Measurements from ENCODE around the gene EPHA8.

The EPHA8 gene

DNA sequence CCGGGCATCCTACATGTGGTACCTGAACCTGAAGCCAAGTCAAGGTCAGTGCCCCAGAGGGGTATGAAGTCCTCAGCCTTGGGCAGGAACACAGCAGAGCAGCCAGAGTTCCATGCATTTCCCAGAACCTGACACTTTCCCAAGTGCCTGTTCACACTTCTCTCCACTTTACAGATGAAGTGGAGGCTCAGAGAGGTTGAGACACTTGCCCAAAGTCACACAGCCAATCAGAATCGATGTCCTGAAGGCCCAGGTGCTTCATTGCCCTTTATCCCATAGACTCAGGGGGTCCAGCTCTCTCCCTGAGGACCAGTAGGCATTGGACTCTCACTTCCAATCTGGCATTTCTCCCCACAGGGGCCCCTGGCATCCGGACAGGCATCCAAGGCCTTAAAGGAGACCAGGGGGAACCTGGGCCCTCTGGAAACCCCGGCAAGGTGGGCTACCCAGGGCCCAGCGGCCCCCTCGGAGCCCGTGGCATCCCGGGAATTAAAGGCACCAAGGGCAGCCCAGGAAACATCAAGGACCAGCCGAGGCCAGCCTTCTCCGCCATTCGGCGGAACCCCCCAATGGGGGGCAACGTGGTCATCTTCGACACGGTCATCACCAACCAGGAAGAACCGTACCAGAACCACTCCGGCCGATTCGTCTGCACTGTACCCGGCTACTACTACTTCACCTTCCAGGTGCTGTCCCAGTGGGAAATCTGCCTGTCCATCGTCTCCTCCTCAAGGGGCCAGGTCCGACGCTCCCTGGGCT is 75.4 kb downstream of the EPHA8 start:
- in situ Hi-C loops (cut with HindIII; ENCODE audit: low sequenced_read_pairs): no loop called here

GRCh38 chr1:22639286-22639685 is 76.0 kb downstream of the EPHA8 start:
- in situ Hi-C loops (cut with HindIII; ENCODE audit: low sequenced_read_pairs): no loop called here

DNA sequence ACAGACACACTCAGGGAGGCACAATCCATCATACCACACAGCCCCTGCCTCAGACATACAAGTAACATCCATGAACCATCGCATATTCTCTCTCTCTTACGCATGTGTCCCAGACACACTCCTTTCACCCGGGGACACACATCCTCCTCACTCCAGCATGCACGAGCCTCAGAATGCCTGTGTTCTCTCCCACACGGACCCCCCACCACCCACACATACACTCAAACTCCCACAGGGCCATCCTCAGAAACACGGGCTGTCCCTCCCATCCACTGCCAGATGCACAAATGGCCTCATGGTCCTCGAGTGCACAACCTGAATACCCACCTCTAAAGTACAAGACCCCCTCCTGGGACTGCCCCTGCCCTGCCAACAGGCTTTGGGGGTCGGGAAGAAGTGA is 78.0 kb downstream of the EPHA8 start:
- in situ Hi-C loops (cut with HindIII; ENCODE audit: low sequenced_read_pairs): no loop called here

- in situ Hi-C loops (cut with HindIII; ENCODE audit: low sequenced_read_pairs): no loop called here
Measured at GRCh38 chr1:22641906-22642636, 78.8 kb downstream of the EPHA8 start.

- in situ Hi-C loops (cut with HindIII; ENCODE audit: low sequenced_read_pairs): no loop called here
Measured at GRCh38 chr1:22643381-22643780, 80.1 kb downstream of the EPHA8 start, which contains the start of gene C1QC. C1QC (plus strand) TSS chr1:22643633; CDS start chr1:22644024, 391 bp downstream.

DNA sequence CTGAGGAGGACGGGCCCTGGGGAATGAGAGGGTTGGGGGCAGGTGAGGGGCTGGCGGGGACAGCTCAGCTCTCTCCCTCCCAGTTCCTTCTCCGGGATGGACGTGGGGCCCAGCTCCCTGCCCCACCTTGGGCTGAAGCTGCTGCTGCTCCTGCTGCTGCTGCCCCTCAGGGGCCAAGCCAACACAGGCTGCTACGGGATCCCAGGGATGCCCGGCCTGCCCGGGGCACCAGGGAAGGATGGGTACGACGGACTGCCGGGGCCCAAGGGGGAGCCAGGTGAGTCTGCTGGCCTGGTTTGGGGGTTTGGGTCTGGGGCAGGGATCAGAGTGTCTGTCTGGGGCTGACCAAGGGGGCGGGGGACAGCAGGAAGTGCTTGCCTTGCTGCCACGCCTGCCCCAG is 80.6 kb downstream of the EPHA8 start:
- in situ Hi-C loops (cut with HindIII; ENCODE audit: low sequenced_read_pairs): no loop called here

DNA sequence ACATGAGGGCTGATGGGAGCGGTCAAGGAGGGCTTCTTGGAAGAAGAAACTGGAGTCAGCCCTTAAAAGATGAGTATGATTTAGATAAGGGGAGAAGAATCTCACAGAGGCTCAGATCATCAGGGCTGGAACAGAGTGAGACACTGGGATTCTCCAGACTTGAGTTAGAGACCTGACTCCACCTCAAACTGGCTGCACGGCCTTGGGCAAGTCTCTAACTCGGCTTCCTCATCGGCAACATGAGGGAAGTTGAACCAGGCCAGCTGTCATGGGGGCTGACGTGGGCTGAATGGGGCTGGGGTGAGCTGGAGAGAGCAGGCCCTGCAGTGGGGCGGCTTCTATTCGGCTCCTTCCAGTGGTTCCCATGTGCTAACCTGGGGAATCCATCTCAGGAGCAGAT is 82.6 kb downstream of the EPHA8 start:
- in situ Hi-C loops (cut with HindIII; ENCODE audit: low sequenced_read_pairs): no loop called here

DNA sequence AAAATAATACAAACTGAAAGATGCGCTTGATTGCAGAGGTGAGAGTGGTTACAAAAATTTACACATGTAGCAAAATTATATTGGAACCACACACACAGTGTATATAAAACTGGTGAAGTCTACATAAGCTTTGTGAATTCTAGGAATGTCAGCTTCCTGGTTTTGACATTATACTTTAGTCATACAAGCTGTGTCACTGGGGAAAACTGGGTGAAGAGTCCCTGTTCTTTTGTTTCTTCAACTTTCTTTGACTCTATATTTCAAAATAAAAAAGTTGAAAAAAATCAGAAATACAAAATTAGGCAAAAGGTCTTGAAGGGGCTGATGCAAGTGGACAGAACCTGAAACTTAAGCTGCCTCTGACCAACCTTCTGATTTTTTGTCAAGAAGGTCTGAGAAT is 83.1 kb downstream of the EPHA8 start:
- in situ Hi-C loops (cut with HindIII; ENCODE audit: low sequenced_read_pairs): no loop called here

DNA sequence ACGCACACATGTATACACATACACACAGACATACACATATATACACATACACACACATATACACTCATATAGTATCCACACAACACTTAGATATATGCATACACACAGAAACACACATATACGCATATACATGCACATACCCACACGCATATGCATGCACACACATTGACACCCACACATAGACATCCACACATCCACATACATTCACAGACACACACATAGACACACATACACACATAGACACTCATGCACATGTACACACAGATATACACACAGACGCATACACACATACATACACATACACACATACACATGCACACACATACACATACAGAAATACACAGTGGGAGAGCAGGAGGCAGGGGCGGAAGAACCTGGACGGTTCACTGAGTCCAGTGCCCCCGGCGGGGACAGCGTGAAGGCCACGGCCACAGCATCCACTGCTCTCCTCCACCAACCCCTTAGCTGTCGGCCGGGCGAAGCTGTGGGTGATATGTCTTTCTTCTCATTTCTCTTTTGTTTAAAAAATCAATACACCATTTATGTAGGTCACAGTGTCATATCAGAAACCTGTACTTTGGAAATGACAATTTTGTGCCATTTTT is 86.9 kb downstream of the EPHA8 start:
- in situ Hi-C loops (cut with HindIII; ENCODE audit: low sequenced_read_pairs): no loop called here

GRCh38 chr1:22651941-22652856 is 88.9 kb downstream of the EPHA8 start:
- in situ Hi-C loops (cut with HindIII; ENCODE audit: low sequenced_read_pairs): no loop called here

DNA sequence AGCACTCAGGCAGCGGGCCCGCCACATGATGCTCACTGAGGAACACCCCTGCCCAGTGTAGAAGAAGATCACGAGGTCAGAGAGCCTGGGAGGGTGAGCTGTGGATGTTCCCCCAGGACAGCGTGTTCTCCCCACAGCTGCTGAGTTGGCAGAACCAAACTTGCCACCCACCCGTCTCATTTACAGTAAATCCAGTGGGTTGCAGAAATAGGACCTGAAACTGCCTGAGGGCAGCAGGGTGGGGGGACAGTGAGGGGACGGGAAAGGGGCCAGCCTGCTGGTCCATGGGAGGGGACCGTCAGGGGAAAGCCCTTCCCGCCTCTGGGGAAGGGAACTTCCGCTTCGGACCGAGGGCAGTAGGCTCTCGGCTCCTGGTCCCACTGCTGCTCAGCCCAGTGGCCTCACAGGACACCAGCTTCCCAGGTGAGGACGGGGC is 89.6 kb downstream of the EPHA8 start, which contains the start of gene C1QB:
Gene C1QB, plus strand, starts transcription at position 356 of the 436 bp plus-strand sequence. CDS start 6,227 bp downstream, outside the sequence.
- in situ Hi-C loops (cut with HindIII; ENCODE audit: low sequenced_read_pairs): no loop called here
